GM12801 (cell line): ENCODE results near the gene ARL15.

Experiments
- TF ChIP-seq, protein P1 (sequence below): IDR thresholded peaks from one replicate; pipeline ENCODE4 v1.5.1; 2011; ENCODE audit warnings: control low read depth; ENCODE audit not compliant: insufficient read length; ENCODE audit errors: extremely low read depth

ARL15 gene

DNA sequence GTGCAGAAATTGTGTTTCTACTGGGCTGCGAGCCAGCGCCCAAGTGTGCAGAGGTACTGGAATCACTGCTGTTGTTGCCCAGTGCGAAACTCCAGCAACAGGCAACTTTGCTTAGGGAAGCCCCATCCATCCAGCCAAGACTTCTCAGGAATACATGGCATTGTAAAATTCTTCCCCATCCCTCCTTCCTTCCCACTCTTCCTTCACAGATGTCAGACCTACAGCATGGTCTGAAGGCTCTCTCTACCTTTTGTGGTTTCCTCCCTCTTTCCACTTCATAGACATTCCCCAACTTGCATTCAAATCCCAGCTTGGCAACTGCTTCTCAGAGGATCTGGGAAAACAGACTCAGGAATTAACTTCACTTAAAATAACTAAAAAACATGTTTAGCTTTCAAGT lies 30.4 kb downstream of the ARL15 start:
- TF ChIP-seq, protein P1, sequence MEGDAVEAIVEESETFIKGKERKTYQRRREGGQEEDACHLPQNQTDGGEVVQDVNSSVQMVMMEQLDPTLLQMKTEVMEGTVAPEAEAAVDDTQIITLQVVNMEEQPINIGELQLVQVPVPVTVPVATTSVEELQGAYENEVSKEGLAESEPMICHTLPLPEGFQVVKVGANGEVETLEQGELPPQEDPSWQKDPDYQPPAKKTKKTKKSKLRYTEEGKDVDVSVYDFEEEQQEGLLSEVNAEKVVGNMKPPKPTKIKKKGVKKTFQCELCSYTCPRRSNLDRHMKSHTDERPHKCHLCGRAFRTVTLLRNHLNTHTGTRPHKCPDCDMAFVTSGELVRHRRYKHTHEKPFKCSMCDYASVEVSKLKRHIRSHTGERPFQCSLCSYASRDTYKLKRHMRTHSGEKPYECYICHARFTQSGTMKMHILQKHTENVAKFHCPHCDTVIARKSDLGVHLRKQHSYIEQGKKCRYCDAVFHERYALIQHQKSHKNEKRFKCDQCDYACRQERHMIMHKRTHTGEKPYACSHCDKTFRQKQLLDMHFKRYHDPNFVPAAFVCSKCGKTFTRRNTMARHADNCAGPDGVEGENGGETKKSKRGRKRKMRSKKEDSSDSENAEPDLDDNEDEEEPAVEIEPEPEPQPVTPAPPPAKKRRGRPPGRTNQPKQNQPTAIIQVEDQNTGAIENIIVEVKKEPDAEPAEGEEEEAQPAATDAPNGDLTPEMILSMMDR, result no peak

DNA sequence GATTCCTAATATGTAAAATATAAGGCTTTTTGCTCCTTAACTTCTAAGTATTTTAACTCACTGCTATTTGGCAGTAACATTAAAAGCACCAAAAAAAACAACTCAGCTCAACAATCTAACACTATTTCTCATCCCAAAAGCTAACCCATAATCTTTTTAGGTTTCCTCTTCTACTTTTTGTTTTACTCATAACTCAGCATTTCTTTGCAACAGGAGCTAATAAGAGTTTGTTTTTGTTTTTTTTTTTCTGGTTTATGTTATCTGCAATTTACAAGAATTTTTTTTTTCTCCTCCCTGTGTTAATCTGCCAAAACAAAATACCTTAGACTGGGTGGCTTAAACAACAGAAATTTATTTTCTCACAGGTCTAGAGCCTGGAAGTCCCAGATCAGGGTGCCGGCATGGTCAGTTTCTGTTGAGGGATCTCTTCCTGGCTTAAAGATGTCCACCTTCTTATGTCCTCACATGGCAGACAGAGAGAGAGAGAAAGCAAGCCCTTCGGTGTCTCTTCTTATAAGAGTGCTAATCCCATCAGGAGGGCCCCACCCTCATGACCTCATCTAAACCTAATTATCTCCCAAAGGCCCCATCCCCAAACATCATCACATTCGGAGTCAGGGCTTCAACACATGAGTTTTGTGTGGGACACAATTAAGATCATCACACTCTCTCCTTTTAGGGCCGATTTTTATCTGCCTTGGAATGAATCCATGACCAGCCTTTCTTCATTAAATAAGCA lies 31.2 kb downstream of the ARL15 start:
- TF ChIP-seq, protein P1, result no peak

DNA sequence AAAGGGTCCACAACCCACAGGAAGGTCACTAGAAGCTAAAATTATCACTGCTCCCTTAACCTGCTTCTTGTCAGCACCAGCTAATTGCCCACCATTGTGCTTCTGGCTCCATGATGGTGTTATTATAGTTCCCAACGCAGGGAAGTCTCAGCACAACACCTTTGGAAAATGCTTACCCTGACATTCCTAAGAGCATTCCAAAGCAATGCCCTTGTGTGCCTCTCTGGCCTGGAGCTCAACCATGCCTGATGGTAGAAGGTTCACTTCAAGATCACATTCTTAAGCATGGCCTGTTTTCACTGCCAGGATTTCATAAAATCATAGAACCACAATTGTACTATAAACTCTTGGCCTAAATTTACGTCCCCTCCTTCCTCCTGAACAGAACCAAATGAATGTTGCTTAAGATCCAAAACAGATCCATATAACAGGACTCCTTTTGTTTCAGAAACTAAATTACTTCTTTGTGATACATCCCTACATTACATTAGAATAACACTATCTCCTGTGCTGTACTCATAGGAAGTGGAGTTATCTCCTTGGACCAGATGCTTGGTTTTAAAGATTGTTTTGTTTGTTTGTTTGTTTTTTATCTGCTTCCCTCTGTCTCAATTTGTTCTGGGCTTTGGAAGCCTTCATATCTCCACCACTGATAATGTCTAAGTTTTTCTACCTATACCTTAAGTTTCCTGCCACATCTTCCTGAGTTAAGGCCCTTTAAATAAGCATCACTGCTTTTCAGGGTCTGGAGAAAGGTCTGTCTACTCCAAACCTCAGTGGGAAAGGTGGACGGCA lies 32.1 kb downstream of the ARL15 start:
- TF ChIP-seq, protein P1, result no peak

DNA sequence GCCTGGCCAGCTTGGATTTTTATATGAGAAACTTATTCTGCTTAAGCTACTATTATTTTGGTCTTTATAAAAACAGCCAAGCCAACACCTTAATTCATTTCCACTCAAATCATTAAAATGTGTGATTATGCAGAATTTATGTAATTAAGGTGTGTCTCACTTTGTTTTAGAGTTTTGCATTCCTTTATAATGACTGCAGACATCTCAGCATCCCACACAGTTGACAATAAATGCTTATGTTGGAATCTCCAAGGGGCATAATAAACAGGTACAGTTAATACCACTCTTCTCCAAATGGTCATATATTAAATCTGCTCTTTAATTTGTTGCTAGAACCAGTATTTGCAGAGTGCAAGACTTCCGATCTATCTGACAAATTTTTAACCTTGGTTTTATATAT lies 34.3 kb downstream of the ARL15 start:
- TF ChIP-seq, protein P1, result no peak

DNA sequence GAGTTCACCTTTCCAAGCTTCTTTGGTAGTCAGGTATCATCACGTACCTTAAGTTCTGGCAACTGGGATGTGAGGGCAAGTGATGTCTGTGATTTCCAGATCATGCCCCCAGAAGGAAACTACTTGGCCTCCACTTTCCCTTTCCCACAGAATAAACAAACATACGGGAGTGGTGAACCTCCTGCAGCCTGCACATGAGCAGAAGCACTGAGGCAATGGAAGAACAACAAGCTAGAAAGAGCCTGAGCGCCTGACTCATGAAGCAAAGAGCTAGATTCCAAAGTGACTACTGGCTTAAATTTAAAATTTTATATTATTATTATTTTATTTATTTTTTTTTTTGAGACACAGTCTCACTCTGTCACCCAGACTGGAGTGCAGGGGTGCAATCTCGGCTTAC lies 35.0 kb downstream of the ARL15 start:
- TF ChIP-seq, protein P1, result no peak

DNA sequence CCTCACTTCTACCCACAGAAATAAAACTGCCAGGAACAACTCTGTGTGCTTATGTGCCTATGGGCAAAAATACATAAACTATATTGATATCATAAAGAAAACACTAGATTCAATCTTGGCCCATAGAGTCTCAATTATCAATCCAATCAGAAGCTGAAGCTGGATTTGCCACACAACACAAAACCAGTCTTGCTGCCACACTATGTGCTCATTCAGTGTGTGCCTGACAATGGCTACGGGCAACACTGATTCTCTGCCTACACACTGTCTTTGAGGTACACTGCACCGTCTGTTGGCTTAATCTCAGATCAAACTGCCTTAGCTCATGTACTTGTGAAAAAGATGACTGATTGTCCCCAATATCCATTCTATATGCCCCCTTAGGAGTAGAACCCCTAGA lies 35.4 kb downstream of the ARL15 start:
- TF ChIP-seq, protein P1, result no peak

DNA sequence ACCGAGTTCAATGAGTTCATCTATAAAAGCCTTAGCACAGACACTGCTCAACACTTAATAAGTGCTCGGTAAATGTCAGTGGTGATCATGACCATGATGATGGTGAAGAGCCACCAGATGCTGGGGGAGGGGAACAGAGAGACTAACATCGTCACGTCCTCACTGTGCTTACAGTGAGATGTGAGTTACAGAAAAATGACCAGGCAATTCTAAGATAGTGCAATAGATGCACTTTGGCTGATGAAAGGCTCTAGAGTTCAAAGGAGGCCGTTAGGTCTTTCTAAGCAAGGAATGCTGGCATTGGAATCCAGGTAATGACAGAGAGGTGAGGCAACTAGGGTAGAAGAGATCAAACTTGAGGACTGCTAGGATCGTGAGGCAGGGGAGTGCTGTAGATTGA lies 36.7 kb downstream of the ARL15 start:
- TF ChIP-seq, protein P1, result no peak
